Right cardiac atrium (tissue), 5 donors: ENCODE measurements around the gene PCNT. TPM values are rescaled to one million over a fixed set of nuclear protein-coding genes. Genes with fewer than 3 reads are reported as not detected.

Source experiments
- ATAC-seq, 2 donors: fragments of 200-7000 bp; cut with Tn5 transposase; one replicate each; pipeline versions ENCODE4 v1.8.0 to v1.9.1; 2020; ENCODE audit warnings: moderate library complexity in 2 of 2, mild to moderate bottlenecking in 1 of 2
- DNase-seq, 3 donors: peaks; one replicate each; pipeline ENCODE4 v3.0.0-alpha.2; 2020
- H3K27ac ChIP-seq: one replicate; pipeline ENCODE4 v1.5.1; 2013; ENCODE audit warnings: mild to moderate bottlenecking, low read length, control low read depth, moderate library complexity
- H3K27me3 ChIP-seq: one replicate; pipeline ENCODE4 v1.6.1; 2013; ENCODE audit not compliant: control insufficient read depth, insufficient read depth
- H3K4me1 ChIP-seq: one replicate; pipeline ENCODE4 v1.6.1; 2013; ENCODE audit warnings: low read length; ENCODE audit not compliant: control insufficient read depth, insufficient read depth
- H3K4me3 ChIP-seq: one replicate; pipeline ENCODE4 v1.5.1; 2013; ENCODE audit warnings: low read length, control low read depth
- H3K9me3 ChIP-seq: one replicate; pipeline ENCODE4 v1.6.1; 2013; ENCODE audit warnings: low read length; ENCODE audit not compliant: control insufficient read depth
- WGBS: extraction: QIAGEN DNeasy Blood & Tissue Kit; methylation state at CpG from one replicate; pipeline ENCODE4 v1.1.7; 2013; 5-methylcytosine and 5-hydroxymethylcytosine counted together
- intact Hi-C, 4 donors: fragments of 100-400 bp; cut with DNase I; formaldehyde crosslinking; loops; one replicate each; pipeline versions ENCODE4 v1.11.0 to v1.14.0; 2022 to 2023
- polyA plus RNA-seq: library from polyadenylated mRNA; stranded (reverse); fragments of 200-250 nt; gene quantifications from one replicate; pipeline ENCODE4 v1.2.3, GENCODE V29; 2013
- total RNA-seq, 4 donors: library from RNA; stranded (reverse); fragmentation: NEBNext Ultra II Directional; extraction: Animal tissue kit (Norgen Biotek cat#: 25700); gene quantifications; one replicate each; pipeline ENCODE4 v1.2.1, GENCODE V29; 2021
- donor health status: healthy with polysubstance abuse.
- donor health status: DM: no; HTN: yes; CAD: no.
- donor health status: DM: no; HTN: no; CAD: no.
- donor health status: DM: no; HTN: yes; CAD: no; lungs with severe emphysema.
- donor health status: DM: yes; HTN: yes; CAD: no.

The PCNT gene
- total and polyA plus RNA-seq, 5 donors, result 20.8 to 29.6 (median 27.6) TPM

DNA sequence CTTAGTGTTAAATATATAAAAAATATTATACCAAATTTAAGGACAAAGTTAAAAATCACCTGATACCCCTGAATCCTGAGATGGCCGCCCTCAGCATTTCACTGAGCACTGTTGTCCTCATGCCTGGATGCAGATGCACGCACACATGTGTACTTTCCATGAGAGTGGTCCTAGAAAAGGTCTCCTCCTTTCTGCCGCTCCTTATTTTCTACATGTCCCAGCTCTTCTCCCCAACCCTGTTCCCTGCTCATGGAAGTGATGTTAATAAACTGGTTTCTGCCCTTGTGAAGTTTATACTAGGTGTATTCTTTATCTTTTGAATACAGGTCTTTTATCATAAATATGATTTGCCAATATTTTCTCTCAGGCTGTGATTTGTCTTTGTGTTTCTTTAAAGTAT, 167.6 kb downstream of the PCNT start:
- no peaks in the 10 kb centered on the region for H3K27me3 ChIP-seq
- over 99% methylated on average over 3 of the region's 3 CpGs for WGBS

DNA sequence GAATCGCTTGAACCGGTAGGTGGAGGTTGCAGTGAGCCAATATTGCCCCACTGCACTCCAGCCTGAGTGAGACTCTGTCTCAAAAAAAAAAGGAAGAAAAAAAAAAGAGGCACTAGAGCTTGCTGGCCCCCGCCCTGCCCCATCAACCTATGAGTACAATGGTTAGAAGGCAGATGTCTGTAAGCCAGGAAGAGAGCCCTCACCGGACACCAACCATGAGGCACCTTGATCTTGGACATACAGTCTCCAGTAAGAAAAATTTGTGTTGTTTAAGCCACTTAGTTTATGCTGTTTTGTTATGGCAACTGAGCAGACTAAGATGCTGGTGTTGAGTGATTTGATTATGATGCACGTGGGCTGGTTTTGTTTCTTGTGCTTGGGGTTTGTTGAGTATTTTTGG, 168.9 kb downstream of the PCNT start:
- Histone ChIP-seq H3K9me3 (no peaks in the 10 kb centered on the region), H3K27me3 (no peaks in the 10 kb centered on the region), H3K4me1 (no peaks in the 10 kb centered on the region), H3K27ac (no peak overlapping the region), H3K4me3 (no peak overlapping the region)
- intact Hi-C loops, result no loop called here
- WGBS, result 80% methylated on average over 5 of the region's 5 CpGs
- no peak for ATAC-seq
- no peak for DNase-seq

More for the DNA sequence above, 167.6 kb downstream of the PCNT start:
- H3K4me3 ChIP-seq, result no peak overlapping the region
- no peak overlapping the region for H3K27ac ChIP-seq
- intact Hi-C loops, result no loop called here
- DNase-seq, result no peak
- H3K4me1 ChIP-seq, result no peaks in the 10 kb centered on the region
- ATAC-seq, result no peak
- H3K9me3 ChIP-seq, result no peaks in the 10 kb centered on the region

DNA sequence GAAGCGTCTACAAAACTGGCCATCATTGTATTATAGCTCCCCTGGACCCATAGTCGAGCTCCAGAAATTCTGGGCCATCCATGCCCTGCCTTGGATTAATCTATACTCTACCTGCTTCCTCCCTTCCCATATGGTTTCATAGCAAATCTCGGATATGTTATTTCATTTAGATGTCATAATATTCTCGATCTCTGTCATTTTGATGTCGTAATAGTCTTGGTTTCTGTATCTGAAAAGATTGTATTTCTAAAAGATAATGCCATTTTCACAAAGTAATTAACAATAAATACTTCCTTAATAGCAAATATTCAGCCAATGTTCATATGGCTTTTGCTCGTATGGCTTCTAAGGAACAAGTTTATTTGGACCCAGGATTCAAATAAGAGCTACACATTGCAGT, 169.9 kb downstream of the PCNT start:
- no peaks in the 10 kb centered on the region for H3K9me3 ChIP-seq
- no peak for ATAC-seq
- no peak overlapping the region for H3K27ac ChIP-seq
- H3K27me3 ChIP-seq, result no peaks in the 10 kb centered on the region
- H3K4me3 ChIP-seq, result no peak overlapping the region
- no peaks in the 10 kb centered on the region for H3K4me1 ChIP-seq
- no peak for DNase-seq
- 94% methylated on average over 6 of the region's 6 CpGs for WGBS
- intact Hi-C loops, result no loop called here

Other genes with a start within 250 kb of the PCNT start
- 100 to 1,000 TPM; 198 to 323 (median 274) TPM for gene COL6A2, start 226.0 kb upstream of the PCNT start, total RNA-seq
- 210 TPM for gene COL6A2, start 226.0 kb upstream of the PCNT start, polyA plus RNA-seq
- 1 to 10 TPM; 1.6 to 3.5 (median 2.0) TPM for gene FTCD, start 168.6 kb upstream of the PCNT start, total RNA-seq
- 1.00 TPM for gene FTCD, start 168.6 kb upstream of the PCNT start, polyA plus RNA-seq
- gene SPATC1L, start 139.7 kb upstream of the PCNT start, total RNA-seq, result 10 to 100 TPM in 3 of 4 donors, 1 to 10 TPM in 1; 8.8 to 12.0 (median 11.6) TPM
- gene SPATC1L, start 139.7 kb upstream of the PCNT start, polyA plus RNA-seq, result 10.3 TPM
- 10 to 100 TPM; 55.0 to 91.9 (median 79.7) TPM for gene LSS, start 95.4 kb upstream of the PCNT start, total RNA-seq
- 34.1 TPM for gene LSS, start 95.4 kb upstream of the PCNT start, polyA plus RNA-seq
- 10 to 100 TPM; 59.4 to 62.1 (median 60.6) TPM for gene MCM3AP, start 38.5 kb upstream of the PCNT start, total RNA-seq
- gene MCM3AP, start 38.5 kb upstream of the PCNT start, polyA plus RNA-seq, result 26.0 TPM
- 10 to 100 TPM; 13.9 to 18.5 (median 16.4) TPM for gene YBEY, start 37.8 kb upstream of the PCNT start, total RNA-seq
- gene YBEY, start 37.8 kb upstream of the PCNT start, polyA plus RNA-seq, result 10.2 TPM
- gene C21orf58, start 286 bp upstream of the PCNT start, total RNA-seq, result 1 to 10 TPM in 3 of 4 donors, under 1 TPM in 1; 0.84 to 2.1 (median 1.7) TPM
- gene C21orf58, start 286 bp upstream of the PCNT start, polyA plus RNA-seq, result 1.4 TPM
- 10 to 100 TPM; 36.0 to 40.6 (median 37.4) TPM for gene DIP2A, start 134.7 kb downstream of the PCNT start, total RNA-seq
- gene DIP2A, start 134.7 kb downstream of the PCNT start, polyA plus RNA-seq, result 28.6 TPM